Tongue (tissue), 2 donors: ENCODE results near the gene MTMR3. TPM values are rescaled to one million over a fixed set of nuclear protein-coding genes. Genes with fewer than 3 reads are reported as not detected.
"Not testable (repeated sequence)": the region's sequence is repeated elsewhere in the genome, so short reads cannot be mapped to it uniquely, and the experiment has no call there.

ENCODE experiments used
- DNase-seq: peaks from one replicate; pipeline ENCODE4 v3.0.0-alpha.2; 2015
- total RNA-seq: library from RNA; depleted of rRNA; stranded (reverse); fragments of >200 nt; gene quantifications from one replicate; pipeline ENCODE4 v1.2.3, GENCODE V29; 2014

The MTMR3 gene
- total RNA-seq, 1 donor from 2014 or later: 68.2 TPM

- DNase-seq: no peak
These were observed 84.5 kb downstream of the MTMR3 start for GRCh38 chr22:29967461-29967860.

GRCh38 chr22:29971607-29972006 is 88.6 kb downstream of the MTMR3 start:
- DNase-seq: no peak

- no peak for DNase-seq
These were observed 89.1 kb downstream of the MTMR3 start for GRCh38 chr22:29972121-29972520.

DNA sequence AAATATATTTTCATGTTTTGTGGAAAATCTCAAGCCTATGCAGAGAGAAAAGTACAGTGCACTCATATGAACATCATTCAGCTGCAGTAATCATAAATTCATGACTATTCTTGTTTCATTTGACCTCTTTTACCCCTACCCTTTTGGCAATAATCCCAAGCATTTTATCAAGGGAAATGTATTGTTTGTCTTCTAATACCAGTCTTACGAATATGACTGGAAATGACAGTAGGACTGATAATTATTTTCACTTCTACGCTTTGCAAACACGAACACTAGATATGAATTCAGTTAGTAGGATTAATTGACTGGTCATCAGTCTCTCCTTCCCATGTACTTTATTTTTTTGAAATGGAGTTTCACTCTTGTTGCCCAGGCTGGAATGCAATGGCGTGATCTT is 90.3 kb downstream of the MTMR3 start:
- DNase-seq: no peak

DNA sequence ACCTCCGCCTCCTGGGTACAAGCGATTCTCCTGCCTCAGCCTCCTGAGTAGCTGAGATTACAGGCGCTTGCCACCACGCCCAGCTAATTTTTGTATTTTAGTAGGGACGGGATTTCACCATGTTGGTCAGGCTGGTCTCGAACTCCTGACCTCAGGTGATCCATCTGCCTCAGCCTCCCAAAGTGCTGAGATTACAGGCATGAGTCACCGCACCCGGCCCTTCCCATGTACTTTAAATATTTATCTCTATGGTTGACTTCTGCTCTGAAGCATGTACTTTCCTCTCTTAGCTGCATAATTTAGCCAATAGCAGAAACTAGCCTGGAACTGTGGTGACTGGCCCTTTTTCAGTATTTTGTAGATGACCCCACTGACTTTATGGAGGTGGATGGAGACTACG is 90.7 kb downstream of the MTMR3 start:
- DNase-seq: not testable (repeated sequence)

GRCh38 chr22:29975494-29975893 is 92.5 kb downstream of the MTMR3 start:
- no peak for DNase-seq

DNA sequence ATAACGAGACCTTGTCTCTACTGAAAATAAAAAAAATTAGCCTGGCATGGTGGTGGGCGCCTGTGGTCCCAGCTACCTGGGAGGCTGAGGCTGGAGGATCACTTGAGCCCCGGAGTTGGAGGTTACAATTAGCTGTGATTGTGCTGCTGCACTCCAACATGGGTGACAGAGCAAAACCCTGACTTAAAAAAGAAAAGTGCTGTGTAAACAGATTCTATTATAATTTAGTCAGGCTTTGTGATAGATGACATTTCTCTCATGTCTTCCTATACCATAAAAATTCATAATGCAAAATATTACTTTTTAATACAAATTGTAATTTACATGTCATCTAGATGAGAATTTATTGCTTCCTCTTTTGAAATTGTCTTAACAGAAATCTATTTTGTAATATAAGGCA is 94.1 kb downstream of the MTMR3 start:
- DNase-seq: no peak

GRCh38 chr22:29979777-29980321 is 96.9 kb downstream of the MTMR3 start:
- no peak for DNase-seq

GRCh38 chr22:29983296-29983917 is 100.4 kb downstream of the MTMR3 start:
- no peak for DNase-seq

GRCh38 chr22:29985912-29986311 is 102.9 kb downstream of the MTMR3 start:
- DNase-seq: no peak

- DNase-seq: no peak
These were observed 104.2 kb downstream of the MTMR3 start for GRCh38 chr22:29987137-29987536.

- DNase-seq: no peak
These were observed 105.7 kb downstream of the MTMR3 start for GRCh38 chr22:29988719-29989118.

DNA sequence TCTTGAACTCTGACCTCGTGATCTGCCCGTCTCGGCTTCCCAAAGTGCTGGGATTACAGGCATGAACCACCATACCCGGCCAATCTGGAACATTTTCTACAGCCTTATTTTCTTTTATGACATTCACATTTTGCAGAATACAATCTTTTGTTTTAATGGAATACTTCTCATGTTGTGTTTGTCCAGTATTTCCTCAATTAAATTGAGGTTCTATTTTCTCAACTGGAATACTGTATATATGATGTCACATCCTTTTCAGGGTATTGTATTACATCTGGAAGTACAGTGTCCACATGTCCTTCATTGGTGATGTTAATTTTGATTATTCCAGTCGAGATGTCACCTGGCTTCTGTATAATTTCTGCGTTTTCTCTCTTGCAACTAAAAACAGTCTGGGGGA is 106.5 kb downstream of the MTMR3 start:
- DNase-seq: no peak

DNA sequence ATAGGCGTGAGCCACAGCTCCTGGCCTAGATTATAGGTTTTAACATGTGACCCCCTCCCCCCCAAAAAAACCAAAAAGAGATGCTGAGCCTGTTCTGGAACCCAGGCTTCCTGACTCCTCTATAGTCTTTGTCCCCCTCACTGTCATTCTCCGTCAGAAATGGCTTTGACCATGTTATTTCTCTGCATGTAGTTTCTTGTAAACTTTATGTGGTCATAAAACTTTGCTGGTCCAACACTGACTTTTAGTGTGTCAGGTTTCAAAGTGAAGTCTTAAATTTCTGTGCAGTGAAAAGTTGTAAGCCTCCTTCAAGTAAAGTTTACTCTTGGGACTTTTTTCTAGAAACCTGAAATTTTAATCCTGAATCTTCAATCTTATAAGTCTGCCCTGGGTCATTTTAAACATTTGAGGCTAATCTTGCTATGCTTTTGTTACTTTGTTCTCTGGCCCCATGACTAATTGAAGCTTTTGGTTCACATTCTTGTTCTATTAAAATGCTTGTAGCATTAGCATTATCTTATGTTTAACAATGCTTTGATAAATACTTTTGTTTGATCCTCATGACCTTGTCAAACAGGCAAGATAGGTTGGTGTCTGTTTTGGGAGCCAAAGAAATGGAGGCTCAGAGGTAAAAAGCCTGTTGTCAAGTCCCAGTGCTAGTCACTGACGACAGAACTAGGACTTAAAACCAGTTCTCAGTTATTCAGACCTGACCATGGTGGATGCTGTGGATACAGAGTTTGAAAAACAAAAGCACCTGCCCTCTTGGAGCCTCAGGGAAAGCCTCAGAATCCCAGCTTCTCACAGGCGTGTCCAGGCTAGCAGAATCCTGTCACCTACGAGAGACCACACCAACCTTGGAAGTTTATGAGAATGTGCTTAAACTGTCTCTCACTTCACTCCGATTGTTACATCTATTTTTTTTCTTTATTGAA is 109.6 kb downstream of the MTMR3 start:
- DNase-seq: peak; percentile 54

GRCh38 chr22:29994027-29994715 is 111.2 kb downstream of the MTMR3 start:
- peak; percentile 26 for DNase-seq

DNA sequence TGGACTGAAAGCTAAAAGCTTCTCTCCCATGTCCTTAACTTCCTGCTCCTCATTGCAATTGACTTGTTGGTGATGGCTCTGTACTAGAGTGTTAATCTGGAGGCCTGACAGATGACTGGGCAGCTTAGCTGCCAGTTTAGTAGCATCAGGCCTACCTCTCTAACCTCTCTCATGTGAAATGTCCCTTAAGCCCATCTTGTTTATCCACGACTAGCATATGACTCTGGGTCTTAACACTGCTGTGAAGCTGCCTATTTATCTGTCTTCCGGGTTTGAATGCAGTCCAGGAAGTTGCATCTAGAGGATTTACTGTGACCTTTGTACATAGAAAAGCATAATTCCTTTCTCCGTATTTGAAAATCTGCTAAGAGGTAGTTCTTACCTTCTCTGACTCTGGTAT is 112.0 kb downstream of the MTMR3 start:
- DNase-seq: no peak

- DNase-seq: no peak
These were observed 114.1 kb downstream of the MTMR3 start for GRCh38 chr22:29997107-29997506.

- DNase-seq: no peak
These were observed 114.5 kb downstream of the MTMR3 start for GRCh38 chr22:29997516-29997915.

DNA sequence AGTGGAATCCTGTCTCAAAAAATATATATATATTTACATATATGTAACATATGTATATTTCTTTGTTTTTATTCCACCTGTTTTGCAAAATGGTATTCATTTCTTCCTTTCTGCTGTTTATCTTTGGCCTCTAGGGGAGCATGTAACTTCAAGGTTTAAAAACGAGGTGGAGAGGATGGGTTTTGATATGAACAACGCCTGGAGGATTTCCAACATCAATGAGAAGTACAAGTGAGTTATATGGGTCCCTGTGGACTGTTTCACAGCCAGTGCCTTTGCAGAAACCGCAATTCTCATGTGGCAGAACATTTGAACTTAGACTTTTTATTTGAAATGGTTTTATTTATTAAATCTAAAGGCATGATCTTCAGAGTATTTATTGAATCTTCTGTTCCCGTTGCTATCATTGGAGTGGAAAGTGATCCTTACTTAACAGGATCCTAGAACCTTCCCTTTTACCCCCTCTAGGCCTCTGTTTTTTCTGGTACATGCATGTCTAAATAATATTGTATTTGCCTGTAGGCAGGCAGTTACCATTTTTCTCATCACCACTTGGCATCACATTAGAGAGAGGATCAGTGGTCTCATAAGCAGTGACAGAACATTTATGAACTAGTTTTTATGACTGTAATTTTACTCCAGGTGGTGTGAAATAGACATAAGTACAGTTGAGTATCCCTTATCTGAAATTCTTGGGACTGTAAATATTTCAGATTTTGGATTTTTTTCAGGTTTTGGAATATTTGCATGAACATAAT is 115.8 kb downstream of the MTMR3 start:
- no peak for DNase-seq

GRCh38 chr22:30000566-30000965 is 117.6 kb downstream of the MTMR3 start:
- DNase-seq: no peak

- no peak for DNase-seq
These were observed 118.5 kb downstream of the MTMR3 start for GRCh38 chr22:30001459-30001858.

DNA sequence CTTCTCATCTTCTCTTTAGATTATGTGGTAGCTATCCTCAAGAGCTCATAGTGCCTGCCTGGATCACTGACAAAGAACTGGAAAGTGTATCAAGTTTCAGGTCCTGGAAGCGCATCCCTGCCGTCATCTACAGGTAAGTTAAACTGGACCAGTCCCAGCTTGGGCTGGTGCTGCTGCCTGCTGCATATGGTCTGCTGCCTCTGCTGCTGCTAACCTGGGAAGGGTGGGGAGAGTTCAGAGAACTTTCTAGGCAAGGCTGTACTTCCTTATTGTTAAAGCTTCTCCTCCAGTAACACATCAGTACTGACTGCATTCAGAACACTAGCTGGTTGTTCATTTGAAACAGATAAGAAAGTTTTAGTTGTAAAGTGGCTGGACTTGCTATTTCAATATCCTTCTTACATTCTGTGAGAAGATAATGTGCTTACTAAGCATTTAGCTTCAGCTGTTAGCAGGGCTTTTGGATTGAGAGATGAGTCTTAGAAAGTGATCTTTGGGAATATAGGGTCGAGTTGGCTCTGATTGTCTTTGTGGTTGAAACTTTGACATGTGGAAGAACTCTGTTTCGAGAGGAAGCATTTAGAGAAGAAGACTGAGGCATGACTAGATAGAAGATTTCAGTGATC is 120.0 kb downstream of the MTMR3 start:
- no peak for DNase-seq
